WERI-Rb-1 (cell line): Measurements from ENCODE around the gene PDE10A.

Experiments
- DNase-seq: peaks from one replicate; pipeline ENCODE4 v3.0.0-alpha.2; 2020
- H3K27ac ChIP-seq: fragments of 250-450 bp; sonication (Bioruptor Pico); 2 replicates; pipeline ENCODE4 v1.5.1; 2020; ENCODE audit warnings: mild to moderate bottlenecking, moderate library complexity
- H3K27me3 ChIP-seq: fragments of 250-450 bp; sonication (Bioruptor Pico); 2 replicates; pipeline ENCODE4 v1.5.1; 2021; ENCODE audit warnings: mild to moderate bottlenecking, low read depth, moderate library complexity; ENCODE audit not compliant: insufficient read depth, severe bottlenecking
- H3K36me3 ChIP-seq: fragments of 250-450 bp; sonication (Bioruptor Pico); 2 replicates; pipeline ENCODE4 v1.5.1; 2020; ENCODE audit warnings: mild to moderate bottlenecking, moderate library complexity
- H3K4me3 ChIP-seq: 2 replicates; pipeline ENCODE4 v1.5.1; 2011; ENCODE audit warnings: low read depth, mild to moderate bottlenecking, control low read depth, low read length
- H3K9me3 ChIP-seq: fragments of 250-450 bp; sonication (Bioruptor Pico); 2 replicates; pipeline ENCODE4 v1.5.1; 2021; ENCODE audit warnings: mild to moderate bottlenecking, moderate library complexity; ENCODE audit not compliant: severe bottlenecking
- TF ChIP-seq, protein P1 (sequence below): IDR thresholded peaks from 2 replicates; pipeline ENCODE4 v1.5.1; 2011; ENCODE audit warnings: low read depth, mild to moderate bottlenecking, control low read depth, inconsistent platforms, low read length

Gene PDE10A

GRCh38 chr6:165292657-165293056 is 370.4 kb downstream of the PDE10A start:
- Histone ChIP-seq H3K27ac (no peak overlapping the region), H3K9me3 (no peaks in the 10 kb centered on the region), H3K27me3 (no peaks in the 10 kb centered on the region), H3K4me3 (no peak overlapping the region), H3K36me3 (no peaks in the 10 kb centered on the region)
- TF ChIP-seq, protein P1, sequence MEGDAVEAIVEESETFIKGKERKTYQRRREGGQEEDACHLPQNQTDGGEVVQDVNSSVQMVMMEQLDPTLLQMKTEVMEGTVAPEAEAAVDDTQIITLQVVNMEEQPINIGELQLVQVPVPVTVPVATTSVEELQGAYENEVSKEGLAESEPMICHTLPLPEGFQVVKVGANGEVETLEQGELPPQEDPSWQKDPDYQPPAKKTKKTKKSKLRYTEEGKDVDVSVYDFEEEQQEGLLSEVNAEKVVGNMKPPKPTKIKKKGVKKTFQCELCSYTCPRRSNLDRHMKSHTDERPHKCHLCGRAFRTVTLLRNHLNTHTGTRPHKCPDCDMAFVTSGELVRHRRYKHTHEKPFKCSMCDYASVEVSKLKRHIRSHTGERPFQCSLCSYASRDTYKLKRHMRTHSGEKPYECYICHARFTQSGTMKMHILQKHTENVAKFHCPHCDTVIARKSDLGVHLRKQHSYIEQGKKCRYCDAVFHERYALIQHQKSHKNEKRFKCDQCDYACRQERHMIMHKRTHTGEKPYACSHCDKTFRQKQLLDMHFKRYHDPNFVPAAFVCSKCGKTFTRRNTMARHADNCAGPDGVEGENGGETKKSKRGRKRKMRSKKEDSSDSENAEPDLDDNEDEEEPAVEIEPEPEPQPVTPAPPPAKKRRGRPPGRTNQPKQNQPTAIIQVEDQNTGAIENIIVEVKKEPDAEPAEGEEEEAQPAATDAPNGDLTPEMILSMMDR, result no peak
- no peak for DNase-seq
